Astrocyte of the cerebellum (primary cell): ENCODE data around the gene NPR3.

Experiments used
- DNase-seq: peaks from one replicate; pipeline ENCODE4 v3.0.0-alpha.2; 2011; ENCODE audit warnings: low read depth
- H3K4me3 ChIP-seq: 2 replicates; pipeline ENCODE4 v1.5.1; 2011; ENCODE audit warnings: mild to moderate bottlenecking, low read depth, low read length, moderate library complexity
- in situ Hi-C: cut with HindIII; loops from 2 replicates; pipeline ENCODE4 v1.10.0; 2017; ENCODE audit warnings: low sequenced_read_pairs
- TF ChIP-seq, protein P1 (sequence below): IDR thresholded peaks from 2 replicates; pipeline ENCODE4 v1.5.1; 2012; ENCODE audit warnings: low read length, low read depth, moderate library complexity, mild to moderate bottlenecking; ENCODE audit errors: missing control alignments

Gene NPR3

GRCh38 chr5:32690666-32691065 lies 20.5 kb upstream of the NPR3 start:
- H3K4me3 ChIP-seq, result no peak overlapping the region
- in situ Hi-C loops, result no loop called here
- no peak for DNase-seq
- TF ChIP-seq, protein P1, sequence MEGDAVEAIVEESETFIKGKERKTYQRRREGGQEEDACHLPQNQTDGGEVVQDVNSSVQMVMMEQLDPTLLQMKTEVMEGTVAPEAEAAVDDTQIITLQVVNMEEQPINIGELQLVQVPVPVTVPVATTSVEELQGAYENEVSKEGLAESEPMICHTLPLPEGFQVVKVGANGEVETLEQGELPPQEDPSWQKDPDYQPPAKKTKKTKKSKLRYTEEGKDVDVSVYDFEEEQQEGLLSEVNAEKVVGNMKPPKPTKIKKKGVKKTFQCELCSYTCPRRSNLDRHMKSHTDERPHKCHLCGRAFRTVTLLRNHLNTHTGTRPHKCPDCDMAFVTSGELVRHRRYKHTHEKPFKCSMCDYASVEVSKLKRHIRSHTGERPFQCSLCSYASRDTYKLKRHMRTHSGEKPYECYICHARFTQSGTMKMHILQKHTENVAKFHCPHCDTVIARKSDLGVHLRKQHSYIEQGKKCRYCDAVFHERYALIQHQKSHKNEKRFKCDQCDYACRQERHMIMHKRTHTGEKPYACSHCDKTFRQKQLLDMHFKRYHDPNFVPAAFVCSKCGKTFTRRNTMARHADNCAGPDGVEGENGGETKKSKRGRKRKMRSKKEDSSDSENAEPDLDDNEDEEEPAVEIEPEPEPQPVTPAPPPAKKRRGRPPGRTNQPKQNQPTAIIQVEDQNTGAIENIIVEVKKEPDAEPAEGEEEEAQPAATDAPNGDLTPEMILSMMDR, result no peak

GRCh38 chr5:32692036-32692746 lies 18.9 kb upstream of the NPR3 start:
- no peak overlapping the region for H3K4me3 ChIP-seq
- DNase-seq, result no peak
- in situ Hi-C loops, result no loop called here
- TF ChIP-seq, protein P1, result no peak

DNA sequence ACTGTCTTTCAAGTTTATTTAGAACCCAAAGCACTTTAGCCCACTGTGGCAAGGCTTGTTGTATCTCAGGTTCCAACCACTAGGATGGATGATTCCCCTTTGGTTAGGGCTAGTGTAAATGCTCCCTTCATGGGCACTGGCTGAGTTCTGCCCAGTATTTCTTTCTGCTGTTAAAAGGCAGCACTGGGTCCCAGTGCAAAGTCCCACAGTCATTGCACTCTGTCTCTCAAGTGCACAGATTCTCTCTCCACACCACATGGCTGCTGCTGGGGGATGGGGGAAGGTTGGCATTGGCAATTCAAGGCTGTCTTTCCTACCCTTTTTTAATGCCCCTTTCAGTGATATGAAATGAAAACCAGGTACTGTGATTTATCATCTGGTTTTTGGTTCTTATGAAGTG lies 7.2 kb upstream of the NPR3 start:
- no peak for DNase-seq
- no peak overlapping the region for H3K4me3 ChIP-seq
- TF ChIP-seq, protein P1, result no peak
- in situ Hi-C loops, result loop anchor here (25.0 kb wide), 1 partner anchor 583 kb away; no protein-coding TSS in a partner anchor

DNA sequence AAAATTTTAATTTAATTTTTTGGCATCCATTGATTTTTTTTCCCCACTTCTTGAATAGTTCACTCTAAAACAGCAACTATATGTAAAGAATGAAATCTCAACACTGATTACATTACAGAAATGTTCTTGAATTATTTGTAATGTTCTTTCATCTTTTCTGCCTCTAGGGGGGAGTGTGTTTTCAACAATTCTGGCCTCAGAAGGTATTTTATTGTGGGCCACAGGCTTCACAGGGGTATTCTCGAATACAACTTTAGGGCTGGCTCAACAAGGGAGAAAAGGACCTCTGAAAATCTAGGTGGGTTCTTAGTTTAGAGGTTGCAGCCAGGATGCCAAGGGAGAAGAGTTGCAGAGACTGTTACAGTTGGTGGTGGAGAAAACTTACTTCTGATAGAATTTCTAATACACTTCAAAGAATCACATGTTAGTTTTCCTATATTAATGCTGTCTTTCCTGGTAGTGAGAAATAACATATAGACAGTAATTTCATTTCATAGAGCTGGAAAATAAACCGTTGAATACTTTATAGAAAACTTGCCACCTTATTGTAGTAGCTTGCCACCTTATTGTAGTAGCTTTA lies 3.6 kb upstream of the NPR3 start:
- TF ChIP-seq, protein P1, result peak; percentile 46
- H3K4me3 ChIP-seq, result no peak overlapping the region
- in situ Hi-C loops, result loop anchor here (25.0 kb wide), 1 partner anchor 580 kb away; no protein-coding TSS in a partner anchor
- no peak for DNase-seq

- H3K4me3 ChIP-seq, result no peak overlapping the region
- DNase-seq, result no peak
- TF ChIP-seq, protein P1, result no peak
- in situ Hi-C loops, result loop anchor here (25.0 kb wide), 1 partner anchor 578 kb away; no protein-coding TSS in a partner anchor
These were observed 2.2 kb upstream of the NPR3 start for GRCh38 chr5:32708949-32709348.

DNA sequence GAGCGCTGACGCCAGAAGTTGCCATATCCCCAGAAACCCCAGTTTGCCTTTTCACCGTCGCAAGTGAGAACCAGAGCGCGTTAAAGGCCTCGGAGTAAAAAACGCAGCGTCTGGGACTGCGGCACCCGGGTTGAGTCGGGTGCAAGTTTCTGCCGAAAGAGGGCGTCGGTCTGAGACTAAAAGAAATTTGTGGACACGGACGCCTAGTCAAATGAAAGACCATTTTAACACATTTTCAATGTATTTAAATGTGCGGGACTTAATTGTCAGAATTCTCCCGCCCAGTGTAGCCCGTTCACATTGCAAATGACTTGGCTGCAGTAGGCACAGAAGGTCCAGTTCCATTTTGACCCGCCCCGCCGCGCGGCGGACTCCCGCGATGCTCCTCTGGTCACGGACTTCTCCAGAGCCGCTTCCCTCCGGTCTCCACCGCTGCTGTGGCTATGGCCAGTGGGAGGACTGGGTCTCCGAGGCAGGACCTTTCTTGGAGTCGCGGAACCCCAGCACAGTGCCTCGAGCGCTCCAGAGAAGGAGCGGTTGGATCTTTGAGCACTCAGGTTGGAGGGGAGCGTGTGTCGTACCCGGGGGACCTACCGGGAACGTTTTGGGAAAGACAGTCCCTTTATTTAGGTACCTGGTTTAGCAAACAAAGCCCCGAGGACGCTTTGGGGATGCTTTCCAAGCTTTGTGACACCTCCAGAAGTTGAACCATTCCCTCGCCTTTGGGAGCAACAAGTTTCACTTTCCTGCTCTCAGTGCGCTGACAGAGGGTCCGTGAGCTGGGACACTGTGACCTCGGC lies 1.2 kb upstream of the NPR3 start:
- peak; percentile 46 for DNase-seq
- H3K4me3 ChIP-seq, result peak overlapping the region; percentile 62
- in situ Hi-C loops, result loop anchor here (25.0 kb wide), 1 partner anchor 577 kb away; no protein-coding TSS in a partner anchor
- TF ChIP-seq, protein P1, result peak; percentile 85
